K562 (cell line): ENCODE measurements around the gene ZZZ3. TPM values are rescaled to one million over a fixed set of nuclear protein-coding genes. Genes with fewer than 3 reads are reported as not detected.

Source experiments
- ATAC-seq: fragments of 200-7000 bp; cut with Tn5 transposase; 3 replicates; pipeline ENCODE4 v1.9.1; 2020; ENCODE audit warnings: moderate library complexity
- BruUV-seq: library from RNA; stranded (reverse); fragments of 400-500 nt; replicated peaks from 2 replicates; lab custom pipeline; 2021; lab: Mats Ljungman, UMichigan
- CTCF ChIA-PET: fragments of 300-600 bp; formaldehyde crosslinking; extraction: SDS; loops from one replicate; lab custom pipeline; 2021; ENCODE audit warnings: low intra/inter-chr PET ratio; lab: Yijun Ruan, JAX
- POLR2A ChIA-PET: fragments of 300-600, 350-650 bp; sonication (Branson Sonifier 250); formaldehyde crosslinking; extraction: SDS; loops from one replicate; lab custom pipeline; 2021; ENCODE audit warnings: antibody characterized with exemption, inconsistent platforms; lab: Yijun Ruan, JAX
- DNase-seq, 4 experiments: peaks; one replicate each; pipeline versions ENCODE4 v3.0.0 to v3.0.0-alpha.2; 2011 to 2018; ENCODE audit warnings: low spot score in 3 of 4, mixed read lengths in 3 of 4; ENCODE audit errors: extremely low read depth in 1 of 4
- FAIRE-seq: peaks from 2 replicates; lab custom pipeline; 2011; peaks lifted over from hg19 to GRCh38; lab: Jason Lieb, UNC
- H2AFZ ChIP-seq: 2 replicates; pipeline ENCODE4 v1.6.0; 2011; ENCODE audit warnings: low read depth, low read length, control low read depth, inconsistent platforms
- H3K27ac ChIP-seq: fragments of 200-600 bp; 3 replicates; pipeline ENCODE4 v1.8.0; 2011; ENCODE audit warnings: low read depth, mild to moderate bottlenecking, control low read depth, inconsistent platforms, low read length, moderate library complexity, mixed read lengths; ENCODE audit errors: extremely low read depth
- H3K27me3 ChIP-seq, 2 experiments: fragments of 300-600 bp in 1 of 2; 2 replicates in 1 of 2; 3 replicates in 1 of 2; pipeline versions ENCODE4 v1.6.0 to v1.8.0; 2011; ENCODE audit warnings: inconsistent platforms in 2 of 2, low read length in 2 of 2, mild to moderate bottlenecking in 1 of 2, mixed read lengths in 1 of 2, moderate library complexity in 1 of 2; ENCODE audit not compliant: control insufficient read depth in 2 of 2, insufficient read depth in 2 of 2
- H3K36me3 ChIP-seq: fragments of 300-600 bp; 3 replicates; pipeline ENCODE4 v1.8.0; 2011; ENCODE audit warnings: mild to moderate bottlenecking, low read length, inconsistent platforms; ENCODE audit not compliant: control insufficient read depth, insufficient read depth
- H3K4me1 ChIP-seq, 2 experiments: fragments of 200-600 bp in 1 of 2; replicated peaks in 1 of 2; 2 replicates in 1 of 2; 3 replicates in 1 of 2; pipeline versions ENCODE4 v1.5.1 to v1.8.0; 2011; ENCODE audit warnings: inconsistent platforms in 2 of 2, low read length in 2 of 2, mild to moderate bottlenecking in 1 of 2, mixed read lengths in 1 of 2, moderate library complexity in 1 of 2; ENCODE audit not compliant: control insufficient read depth in 2 of 2, insufficient read depth in 2 of 2
- H3K4me2 ChIP-seq: 2 replicates; pipeline ENCODE4 v1.6.1; 2011; ENCODE audit warnings: low read length, control low read depth, inconsistent platforms, mixed read lengths; ENCODE audit not compliant: insufficient read depth
- H3K4me3 ChIP-seq: fragments of 200-600 bp; sonication (generic), shearing (Covaris generic); 2 replicates; pipeline ENCODE4 v1.5.1; 2016; ENCODE audit warnings: control low read depth, inconsistent platforms
- H3K79me2 ChIP-seq: fragments of 200-600 bp; 3 replicates; pipeline ENCODE4 v1.8.0; 2011; ENCODE audit warnings: low read length, inconsistent platforms; ENCODE audit not compliant: control insufficient read depth, insufficient read depth
- H3K9ac ChIP-seq, 2 experiments: 2 replicates each; pipeline versions ENCODE4 v1.6.0 to v1.6.1; 2011; ENCODE audit warnings: low read depth in 2 of 2, low read length in 2 of 2, control low read depth in 1 of 2, inconsistent platforms in 1 of 2, mild to moderate bottlenecking in 1 of 2, mixed read lengths in 1 of 2; ENCODE audit not compliant: insufficient read depth in 1 of 2
- H3K9me1 ChIP-seq: one replicate; pipeline ENCODE4 v1.6.0; 2011; ENCODE audit warnings: inconsistent platforms, mild to moderate bottlenecking, low read length, moderate library complexity; ENCODE audit not compliant: control insufficient read depth, insufficient read depth
- H3K9me3 ChIP-seq: replicated peaks from 2 replicates; pipeline ENCODE4 v1.5.1; 2011; ENCODE audit warnings: low read depth, low read length, inconsistent platforms; ENCODE audit not compliant: control insufficient read depth, insufficient read depth
- H4K20me1 ChIP-seq: replicated peaks from 2 replicates; pipeline ENCODE4 v1.6.1; 2011; ENCODE audit warnings: low read length, inconsistent platforms, mixed read lengths; ENCODE audit not compliant: control insufficient read depth, insufficient read depth
- CEBPZ ChIP-seq: fragments of 150-350 bp; IDR thresholded peaks from 2 replicates; pipeline ENCODE4 v1.6.1; 2014; ENCODE audit warnings: low read depth, mild to moderate bottlenecking, low read length, borderline replicate concordance
- FOXJ3 ChIP-seq: sonication (generic); formaldehyde crosslinking; IDR thresholded peaks from 2 replicates; pipeline ENCODE4 v1.4.0; 2020; ENCODE audit warnings: mild to moderate bottlenecking, missing genetic modification reagents
- HIVEP1 ChIP-seq: fragments of 250-450 bp; sonication (Bioruptor Pico); IDR thresholded peaks from 2 replicates; pipeline ENCODE4 v1.4.0; 2020; ENCODE audit warnings: mild to moderate bottlenecking
- KDM5B ChIP-seq: fragments of 200-600 bp; sonication (generic); IDR thresholded peaks from 2 replicates; pipeline ENCODE4 v1.6.1; 2012; ENCODE audit warnings: low read depth, mild to moderate bottlenecking, moderate library complexity, low read length, control low read depth, inconsistent platforms; ENCODE audit not compliant: insufficient replicate concordance
- NR0B1 ChIP-seq: fragments of 450-650 bp; IDR thresholded peaks from one replicate; pipeline ENCODE4 v1.6.1; 2018; ENCODE audit warnings: mild to moderate bottlenecking, moderate library complexity; ENCODE audit not compliant: partially characterized antibody
- NRF1 ChIP-seq, 2 experiments: fragments of 450-650 bp; IDR thresholded peaks in 1 of 2; conservative IDR thresholded peaks in 1 of 2; 2 replicates each; pipeline ENCODE4 v1.6.1; 2014; ENCODE audit warnings: mild to moderate bottlenecking in 2 of 2
- TEAD4 ChIP-seq, 2 experiments: sonication (generic) in 1 of 2; formaldehyde crosslinking in 1 of 2; IDR thresholded peaks; 2 replicates each; pipeline versions ENCODE4 v1.6.1 to v1.8.0; 2012 to 2022; ENCODE audit warnings: borderline replicate concordance in 1 of 2, inconsistent platforms in 1 of 2, low read length in 1 of 2, mild to moderate bottlenecking in 1 of 2, missing genetic modification reagents in 1 of 2
- USF2 ChIP-seq: sonication (generic); formaldehyde crosslinking; IDR thresholded peaks from 2 replicates; pipeline ENCODE4 v1.5.0; 2020; ENCODE audit warnings: missing genetic modification reagents
- ZNF175 ChIP-seq: fragments of 200-800 bp; sonication (Bioruptor generic); IDR thresholded peaks from 2 replicates; pipeline ENCODE4 v1.6.1; 2016; ENCODE audit warnings: low read depth, mild to moderate bottlenecking, missing genetic modification characterization, missing compliant biosample characterization
- ZNF551 ChIP-seq: fragments of 250-450 bp; sonication (Bioruptor Pico); IDR thresholded peaks from 2 replicates; pipeline ENCODE4 v1.5.0; 2021; ENCODE audit warnings: mild to moderate bottlenecking, moderate library complexity
- ZNF830 ChIP-seq: fragments of 250-450 bp; sonication (Bioruptor Pico); IDR thresholded peaks from 2 replicates; pipeline ENCODE4 v1.5.0; 2021; ENCODE audit warnings: mild to moderate bottlenecking
- WGBS: fragments of 100-300 bp; shearing (Covaris generic); methylation state at CpG from one replicate; pipeline ENCODE4 v1.1.6; 2016; ENCODE audit warnings: low coverage, mixed read lengths; ENCODE audit not compliant: insufficient coverage; ENCODE audit errors: missing lambda C conversion rate; 5-methylcytosine and 5-hydroxymethylcytosine counted together
- in situ Hi-C: fragments of 300-500 bp; cut with MboI; formaldehyde crosslinking; loops from 4 replicates; pipeline ENCODE4 v1.15.0; 2018; ENCODE audit warnings: inconsistent platforms, mixed read lengths
- intact Hi-C: fragments of 100-400 bp; cut with micrococcal nuclease; formaldehyde crosslinking; loops from 2 replicates; pipeline ENCODE4 v1.14.2; 2022
- polyA plus RNA-seq, 8 experiments: library from polyadenylated mRNA; depleted of rRNA in 4 of 8; stranded (reverse) in 5 of 8; unstranded in 3 of 8; fragments of >200 nt; fragmentation: Nextera tagmentation in 2 of 8; fragmentation: Illumina TruSeq in 1 of 8; extraction: Ambion mirVana in 2 of 8; extraction: Trizol in 1 of 8; gene quantifications; 2 replicates each; pipeline versions ENCODE4 v1.2.1 to v1.2.3, GENCODE V29; 2011 to 2014; ENCODE audit warnings: inconsistent platforms in 1 of 8, missing spikeins in 1 of 8
- total RNA-seq, 7 experiments: library from RNA; depleted of rRNA in 6 of 7; stranded (reverse); fragments of >200 nt in 6 of 7; fragmentation: Illumina TruSeq in 2 of 7; extraction: Trizol in 2 of 7; gene quantifications; 2 replicates each; pipeline versions ENCODE4 v1.2.1 to v1.2.3, GENCODE V29; 2011 to 2021; ENCODE audit warnings: low replicate concordance in 1 of 7

Gene ZZZ3
- total and polyA plus RNA-seq, 9 of the 15 experiments (the other 6 are each of a cell fraction or from before 2014, with no cell fraction given): 13.9 to 64.0 (median 36.7) TPM

GRCh38 chr1:77673716-77674355 lies 8.6 kb downstream of the ZZZ3 start:
- CTCF ChIA-PET: no interaction called here
- intact Hi-C loops: no loop called here
- H3K4me1 ChIP-seq: peaks cover 7 to 15% of the 10 kb centered on the region in 2 experiments; a peak in 4 of 5 replicates

More at GRCh38 chr1:77673716-77674355, 8.6 kb downstream of the ZZZ3 start:
- DNase-seq (no peak), ATAC-seq (no peak)
- 100% methylated on average over 1 of the region's 1 CpG for WGBS
- H3K36me3 ChIP-seq: peaks cover 22% of the 10 kb centered on the region; the same call in 1 of the 3 replicates
- no peaks in the 10 kb centered on the region for H3K27me3 ChIP-seq
- no peaks in the 10 kb centered on the region for H3K9me1 ChIP-seq
- POLR2A ChIA-PET: interaction anchor here (0.6 kb wide), 3 partner anchors 9 to 441 kb away, joined by 3 to 4 read pairs (median 3); partner anchors contain the start of gene ZZZ3
- no peak overlapping the region for H2AFZ ChIP-seq
- no peak overlapping the region for H3K4me2 ChIP-seq
- BruUV-seq: no TSS peak
- no peak overlapping the region for H3K4me3 ChIP-seq
- H4K20me1 ChIP-seq: no peaks in the 10 kb centered on the region; the same call in 1 of the 2 replicates
- TF ChIP-seq FOXJ3 (no peak), USF2 (CRISPR knock-in tag) (no peak), CEBPZ (no peak), KDM5B (no peak), TEAD4 (IDR thresholded peaks at IDR 0.05; ENCODE audit: low read length) (no peak), TEAD4 (CRISPR knock-in tag; IDR thresholded peaks at IDR 0.05; ENCODE audit: borderline replicate concordance) (no peak), NR0B1 (no peak), ZNF175 (CRISPR knock-in tag) (no peak), HIVEP1 (no peak), ZNF551 (CRISPR knock-in tag) (no peak), ZNF830 (CRISPR knock-in tag) (no peak), NRF1 (conservative IDR thresholded peaks at IDR 0.05 in 1 of 2, IDR thresholded peaks at IDR 0.05 in 1 of 2) (no peak)
- TF ChIP-seq, all 486 proteins: peak for 0
- Histone ChIP-seq H3K9ac (no peak overlapping the region), H3K27ac (no peak overlapping the region), H3K79me2 (peaks cover 99% of the 10 kb centered on the region), H3K9me3 (no peaks in the 10 kb centered on the region)
- in situ Hi-C loops: no loop called here
- FAIRE-seq: no peak
